ENCODE results near the gene PHC2.

DNA sequence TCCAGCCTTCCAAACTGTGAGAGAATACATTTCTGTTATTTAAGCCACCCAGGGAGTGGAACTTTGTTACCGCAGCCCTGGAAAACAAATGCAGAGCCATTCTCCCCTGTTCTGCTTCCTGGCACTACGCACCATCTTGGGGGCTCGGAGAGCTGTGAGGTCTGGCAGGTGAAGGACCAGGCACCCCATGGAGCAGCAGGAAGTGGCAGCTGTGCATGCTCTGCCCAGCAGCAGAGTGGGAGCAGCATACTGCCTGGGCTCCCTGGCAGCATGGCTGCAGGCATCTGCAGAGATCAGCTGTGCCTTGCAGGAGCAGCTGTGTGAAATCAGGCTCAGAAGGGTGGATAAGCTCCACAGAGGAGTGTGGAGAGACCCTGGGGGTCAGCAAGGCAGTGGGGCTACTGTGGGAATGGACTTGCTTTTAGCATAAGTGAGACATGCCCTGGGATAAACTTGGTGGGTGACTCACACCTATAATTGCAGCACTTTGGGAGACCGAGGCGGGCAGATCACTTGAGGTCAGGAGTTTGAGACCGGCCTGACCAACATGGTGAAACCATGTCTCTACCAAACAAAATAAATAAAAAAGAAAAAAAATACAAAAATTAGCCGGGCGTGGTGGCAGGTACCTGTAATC is 23.9 kb upstream of the PHC2 start:
- TF ChIP-seq CTCF (IDR thresholded peaks at IDR 0.05; ENCODE audit: insufficient read depth, low read length, poor library complexity, severe bottlenecking) (no peak), EZH2phosphoT487 (conservative IDR thresholded peaks at IDR 0.05; ENCODE audit: low read length) (no peak)
